ENCODE measurements around the gene YJU2.
"Not testable (repeated sequence)": the region's sequence is repeated elsewhere in the genome, so short reads cannot be mapped to it uniquely, and the experiment has no call there.

YJU2 gene

GRCh38 chr19:4267901-4268815, 21.3 kb downstream of the YJU2 start:
- no peak for FAIRE-seq
- DNase-seq (ENCODE audit: low spot score) = no peak

DNA sequence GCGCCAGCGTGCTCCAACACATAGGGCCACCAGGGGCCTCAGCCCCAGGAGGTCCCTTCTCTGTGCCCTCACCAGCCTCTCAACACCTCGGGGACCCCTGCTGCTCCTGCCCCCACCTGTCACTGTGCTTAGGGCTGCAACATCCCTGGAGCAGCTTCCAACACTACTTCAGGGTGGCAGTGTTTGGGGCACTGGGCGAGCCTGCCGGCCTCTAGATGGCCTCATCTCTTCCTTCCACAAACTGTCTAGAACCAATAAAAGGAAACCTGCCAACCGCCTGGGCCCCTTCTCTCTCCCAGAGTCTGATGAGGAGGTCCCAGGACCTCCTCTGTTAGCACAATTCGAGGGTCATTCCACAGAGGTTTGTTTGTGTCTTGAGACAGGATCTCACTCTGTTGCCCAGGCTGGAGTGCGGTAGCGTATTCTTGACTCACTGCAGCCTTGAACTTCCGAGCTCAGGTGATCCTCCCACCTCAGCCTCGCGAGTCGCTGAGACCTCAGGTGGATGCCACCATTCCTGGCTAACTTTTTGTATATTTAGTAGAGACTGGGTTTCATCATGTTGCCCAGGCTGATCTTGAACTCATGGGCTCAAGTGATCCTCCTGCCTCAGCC, 22.0 kb downstream of the YJU2 start:
- DNase-seq (ENCODE audit: low spot score) = no peak

DNA sequence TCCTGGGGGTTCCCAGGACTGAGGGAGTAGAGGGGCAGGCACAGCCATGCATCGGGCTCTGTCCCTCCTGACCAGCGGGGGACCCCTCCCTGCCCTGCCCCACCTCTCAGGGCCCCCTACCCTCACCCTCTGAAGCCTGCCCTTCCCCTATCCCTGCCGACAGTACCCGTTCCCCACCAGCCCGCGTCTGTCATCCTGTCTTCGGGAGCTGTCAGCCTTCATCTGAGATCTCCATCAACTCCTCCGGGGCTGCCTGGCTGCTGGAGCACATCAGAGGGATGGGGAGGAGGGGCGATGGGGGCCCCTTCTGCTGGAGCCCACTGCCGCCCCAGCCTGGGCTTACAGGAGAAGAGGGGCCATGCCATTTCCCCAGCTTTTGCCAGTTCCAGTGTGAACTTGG, 26.0 kb downstream of the YJU2 start:
- DNase-seq (ENCODE audit: low spot score) = no peak
- FAIRE-seq = no peak

More for the DNA sequence above, 22.0 kb downstream of the YJU2 start:
- no peak for FAIRE-seq

DNA sequence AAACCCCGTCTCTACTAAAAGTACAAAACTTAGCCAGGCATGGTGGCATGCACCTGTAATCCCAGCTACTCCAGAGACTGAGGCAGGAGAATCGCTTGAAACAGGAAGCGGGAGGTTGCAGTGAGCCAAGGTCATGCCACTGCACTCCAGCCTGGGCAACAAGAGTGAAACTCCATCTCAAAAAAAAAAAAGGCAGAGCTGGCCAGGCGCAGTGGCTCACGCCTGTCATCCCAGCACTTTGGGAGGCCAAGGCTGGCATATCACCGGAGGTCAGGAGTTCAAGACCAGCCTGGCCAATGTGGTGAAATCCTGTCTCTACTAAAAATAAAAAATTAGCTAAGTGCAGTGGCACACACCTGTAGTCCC, 27.4 kb downstream of the YJU2 start:
- DNase-seq (ENCODE audit: low spot score); FAIRE-seq: not testable (repeated sequence)

- FAIRE-seq = no peak
Observed at GRCh38 chr19:4277191-4277696, 30.4 kb downstream of the YJU2 start.

DNA sequence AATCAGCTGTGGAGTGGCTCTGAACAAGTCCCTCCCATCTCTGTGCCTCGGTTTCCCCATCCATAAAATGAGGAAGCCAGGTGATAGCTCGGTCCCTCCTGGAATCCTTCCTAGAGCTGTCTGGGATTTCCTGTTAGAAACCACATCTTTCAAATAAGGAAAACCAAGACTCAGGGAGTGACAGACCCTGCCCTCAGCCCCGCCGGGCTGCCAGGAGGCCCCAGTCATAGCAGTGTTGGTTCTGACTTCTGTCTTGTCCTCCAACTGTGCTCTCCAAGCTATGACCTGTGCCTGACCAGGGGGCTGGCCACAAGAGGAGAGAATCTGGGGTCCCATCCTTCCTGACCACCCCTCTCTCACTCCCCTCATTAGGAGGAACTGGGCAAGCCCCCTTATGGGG, 31.1 kb downstream of the YJU2 start:
- no peak for FAIRE-seq
- DNase-seq (ENCODE audit: low spot score) = no peak

More at GRCh38 chr19:4277191-4277696, 30.4 kb downstream of the YJU2 start:
- DNase-seq (ENCODE audit: low spot score) = no peak

DNA sequence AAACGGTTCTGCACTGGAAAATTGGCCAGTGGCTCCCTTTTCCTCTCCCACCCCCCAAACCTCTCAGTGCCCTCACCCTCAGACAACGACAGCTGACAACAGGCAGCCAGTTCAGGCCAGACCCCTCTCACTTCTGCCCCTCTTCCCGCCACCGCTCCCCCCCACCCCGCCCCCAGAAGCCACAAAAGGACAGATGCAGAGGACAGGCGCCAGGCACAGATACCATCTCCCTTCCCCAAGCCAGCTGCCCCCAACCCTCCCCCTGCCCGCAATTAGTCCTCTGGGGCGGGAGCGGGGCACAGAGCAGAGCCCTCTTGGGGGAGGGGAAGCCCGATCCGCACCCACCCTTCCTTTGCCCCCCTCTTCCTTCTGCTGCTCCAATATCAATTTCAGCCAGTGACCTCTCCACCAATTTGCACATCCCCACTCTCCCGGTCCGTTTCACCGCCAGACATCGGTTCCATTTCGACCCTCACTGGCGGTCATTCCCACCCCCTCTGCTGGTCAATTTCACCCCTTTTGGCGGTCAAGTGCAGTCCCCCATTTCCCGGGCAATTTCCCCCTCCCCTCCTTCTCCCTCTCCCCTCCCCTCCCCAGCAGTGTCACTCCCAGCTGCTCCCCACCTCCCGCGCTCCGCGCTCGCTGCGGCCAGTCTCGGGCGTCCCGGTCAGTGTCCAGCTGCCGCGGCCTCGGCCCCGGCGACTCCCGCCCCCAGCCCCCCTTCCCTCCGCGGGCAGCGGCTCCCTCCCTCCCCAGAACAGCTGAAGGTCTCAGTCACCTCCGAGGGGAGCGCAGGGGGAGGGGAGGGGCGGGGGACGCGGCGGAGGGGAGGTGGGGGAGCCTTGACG, 31.8 kb downstream of the YJU2 start, which contains the start of gene SHD:
Gene SHD (plus strand): TSS at position 848 of the 848 bp plus-strand sequence. CDS start 798 bp downstream, outside the sequence.
- FAIRE-seq (no peak), DNase-seq (ENCODE audit: low spot score) (no peak)

DNA sequence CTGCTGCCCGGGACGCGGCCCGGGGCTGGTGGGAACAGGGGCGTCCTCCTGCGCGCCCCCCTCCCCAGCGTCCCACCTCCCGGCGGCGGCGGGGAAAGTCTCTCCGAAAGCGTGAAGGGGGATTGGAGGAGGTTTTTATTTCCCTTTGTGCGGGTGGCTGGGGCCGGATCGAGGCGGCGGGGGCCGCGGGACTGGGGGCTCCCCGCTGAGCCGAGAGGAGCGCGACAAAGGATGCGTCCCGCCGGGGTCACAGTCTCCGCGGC, 32.3 kb downstream of the YJU2 start:
- FAIRE-seq (no peak), DNase-seq (ENCODE audit: low spot score) (no peak)

- FAIRE-seq (no peak), DNase-seq (ENCODE audit: low spot score) (no peak)
Observed at GRCh38 chr19:4279530-4280422, 32.9 kb downstream of the YJU2 start.

DNA sequence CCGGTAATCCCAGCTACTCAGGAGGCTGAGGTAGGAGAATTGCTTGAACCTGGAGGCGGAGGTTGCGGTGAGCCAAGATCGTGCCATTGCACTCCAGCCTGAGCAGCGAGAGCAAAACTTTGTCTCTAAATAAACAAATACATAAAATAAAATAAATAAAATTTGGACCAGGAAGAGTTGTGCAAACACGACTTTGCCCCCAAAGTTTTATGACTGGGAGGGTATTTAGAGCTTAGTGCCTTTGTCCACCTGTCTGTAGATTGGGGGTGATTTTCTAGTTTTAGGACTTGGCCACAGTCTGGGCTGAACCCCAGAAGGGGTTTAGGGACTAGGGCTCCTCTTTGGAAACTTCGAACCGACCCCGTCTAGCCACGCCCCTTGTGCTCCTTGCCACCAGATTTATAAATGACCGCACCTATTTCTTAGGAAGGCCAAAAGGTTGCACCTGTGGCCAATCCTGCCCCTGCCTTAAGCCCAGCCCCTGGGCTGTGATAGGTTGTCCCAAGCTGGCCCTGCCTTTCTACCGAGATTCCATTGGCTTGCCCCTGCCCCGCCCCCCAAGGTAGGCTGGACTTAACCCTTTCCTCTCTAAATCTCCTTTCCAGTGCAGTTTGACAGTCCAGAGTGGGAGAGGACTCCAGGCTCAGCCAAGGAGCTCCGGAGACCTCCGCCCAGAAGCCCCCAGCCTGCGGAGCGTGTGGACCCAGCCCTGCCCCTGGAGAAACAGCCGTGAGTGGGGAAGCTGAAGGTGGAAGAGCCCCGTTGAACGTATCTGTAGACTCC, 37.5 kb downstream of the YJU2 start:
- DNase-seq (ENCODE audit: low spot score) (no peak), FAIRE-seq (no peak)

- no peak for FAIRE-seq
Observed at GRCh38 chr19:4284974-4285373, 38.1 kb downstream of the YJU2 start.

GRCh38 chr19:4286141-4286540, 39.3 kb downstream of the YJU2 start:
- not testable (repeated sequence) for FAIRE-seq; DNase-seq (ENCODE audit: low spot score)

More at GRCh38 chr19:4284974-4285373, 38.1 kb downstream of the YJU2 start:
- DNase-seq (ENCODE audit: low spot score) = no peak

DNA sequence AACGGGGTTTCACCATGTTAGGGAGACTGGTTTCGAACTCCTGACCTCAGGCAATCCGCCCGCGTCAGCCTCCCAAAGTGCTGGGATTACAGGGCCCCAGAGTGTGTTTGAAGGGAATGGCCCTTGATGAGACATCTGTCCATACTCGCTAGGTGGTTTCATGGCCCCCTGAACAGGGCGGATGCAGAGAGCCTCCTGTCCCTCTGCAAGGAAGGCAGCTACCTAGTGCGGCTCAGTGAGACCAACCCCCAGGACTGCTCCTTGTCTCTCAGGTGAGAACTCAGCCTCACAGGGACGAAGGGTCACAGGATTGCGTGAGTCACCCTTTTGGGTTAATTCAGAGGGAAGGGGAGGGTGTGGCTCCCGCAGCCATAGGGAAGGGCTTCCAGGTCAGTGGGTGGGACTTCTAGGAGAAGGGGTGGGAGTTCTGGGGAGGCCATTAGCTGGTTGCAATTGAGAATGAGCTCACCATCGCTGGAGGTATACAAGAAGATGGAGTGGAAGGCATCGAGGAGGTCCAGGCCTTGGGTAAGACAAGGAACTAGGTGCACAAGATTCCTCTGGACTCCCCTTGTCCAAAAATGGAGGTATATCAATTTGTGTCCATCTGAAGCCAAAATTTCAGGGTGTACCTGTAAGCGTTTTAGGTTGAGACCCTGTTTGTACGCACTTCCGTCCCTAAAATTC, 41.4 kb downstream of the YJU2 start:
- DNase-seq (ENCODE audit: low spot score) = no peak
- FAIRE-seq = no peak

DNA sequence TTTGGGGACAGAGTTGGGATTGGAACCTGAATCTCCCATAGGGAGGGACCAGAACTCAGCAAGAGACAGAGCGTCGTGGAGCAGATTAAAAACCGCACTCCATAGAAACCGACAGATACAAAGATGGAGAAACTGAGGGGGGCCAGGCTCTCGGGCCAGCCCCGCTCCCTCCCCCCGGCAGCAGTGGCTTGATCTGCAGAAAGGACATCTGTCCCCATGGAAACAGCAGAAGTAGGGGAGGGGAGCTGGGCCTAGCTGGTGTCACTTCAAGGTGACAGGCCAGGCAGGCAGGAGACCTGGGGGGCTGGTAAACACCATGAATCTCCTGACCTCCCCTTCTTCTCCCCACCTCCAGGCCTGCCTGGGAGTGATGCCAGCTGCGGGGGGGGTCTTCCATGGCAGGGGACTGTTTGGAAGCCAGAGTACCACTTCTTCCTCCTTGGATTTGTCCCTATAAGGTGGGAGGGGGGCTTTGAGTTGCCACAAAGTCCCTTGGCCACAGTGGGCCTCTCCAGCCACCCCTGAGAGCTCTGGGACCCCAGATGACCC, 44.4 kb downstream of the YJU2 start:
- DNase-seq (ENCODE audit: low spot score) (no peak), FAIRE-seq (no peak)

DNA sequence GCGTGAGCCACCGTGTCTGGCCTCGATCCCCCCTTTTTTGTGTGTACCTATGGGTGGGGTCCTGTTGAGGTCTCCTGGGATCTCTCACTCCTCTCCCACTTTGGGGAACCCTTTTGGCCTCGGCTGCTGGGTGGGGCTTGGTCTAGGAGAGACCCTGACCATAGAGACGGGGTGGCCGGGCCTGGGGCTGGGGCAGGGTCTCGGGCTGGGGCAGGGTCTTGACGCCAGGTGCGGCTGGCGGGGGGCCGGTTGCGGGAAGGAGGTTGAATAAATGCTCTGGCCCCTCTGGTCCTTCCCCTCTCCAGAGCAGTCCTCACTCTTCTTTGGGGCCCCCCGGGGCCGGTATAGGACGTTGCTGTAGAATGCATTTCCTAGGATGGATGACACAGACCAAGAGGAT, 45.6 kb downstream of the YJU2 start:
- DNase-seq (ENCODE audit: low spot score) (no peak), FAIRE-seq (no peak)

- FAIRE-seq = no peak
- DNase-seq (ENCODE audit: low spot score) = no peak
Observed at GRCh38 chr19:4294389-4294788, 47.5 kb downstream of the YJU2 start.

- no peak for DNase-seq (ENCODE audit: low spot score)
- FAIRE-seq = no peak
Observed at GRCh38 chr19:4295972-4296771, 49.3 kb downstream of the YJU2 start.

Data from RCC 7860 (cell line).